HUES64 (cell line): ENCODE data around the gene NEUROG2.
A peak's percentile ranks its signal among the peaks of the same experiment; 100 is the strongest.
"Not testable (repeated sequence)": the region's sequence is repeated elsewhere in the genome, so short reads cannot be mapped to it uniquely, and the experiment has no call there.

Source experiments
- H3K27ac ChIP-seq: 2 replicates; pipeline ENCODE4 v1.7.0; 2013; ENCODE audit warnings: low read depth, low read length, inconsistent platforms
- H3K27me3 ChIP-seq: 2 replicates; pipeline ENCODE4 v1.6.1; 2013; ENCODE audit warnings: mild to moderate bottlenecking, low read length; ENCODE audit not compliant: insufficient read depth
- H3K36me3 ChIP-seq: 2 replicates; pipeline ENCODE4 v1.6.1; 2013; ENCODE audit warnings: mild to moderate bottlenecking, low read length; ENCODE audit not compliant: insufficient read depth
- H3K4me1 ChIP-seq: 2 replicates; pipeline ENCODE4 v1.6.1; 2013; ENCODE audit warnings: mild to moderate bottlenecking, low read length, moderate library complexity; ENCODE audit not compliant: insufficient read depth
- H3K4me3 ChIP-seq: 2 replicates; pipeline ENCODE4 v1.5.1; 2013; ENCODE audit warnings: mild to moderate bottlenecking, low read length, moderate library complexity
- H3K9ac ChIP-seq: 2 replicates; pipeline ENCODE4 v1.6.1; 2013; ENCODE audit warnings: mild to moderate bottlenecking, low read depth, low read length
- H3K9me3 ChIP-seq: 2 replicates; pipeline ENCODE4 v1.6.1; 2013; ENCODE audit warnings: low read depth, low read length; ENCODE audit not compliant: insufficient read depth
- WGBS: fragments of 150-250, 120-280 bp; methylation state at CpG from one replicate; pipeline ENCODE4 v1.1.7; 2013; ENCODE audit warnings: missing lambda C conversion rate; 5-methylcytosine and 5-hydroxymethylcytosine counted together

The NEUROG2 gene

GRCh38 chr4:112511093-112511802 is 4.7 kb downstream of the NEUROG2 start:
- WGBS: under 1% methylated on average over 39 of the region's 40 CpGs

DNA sequence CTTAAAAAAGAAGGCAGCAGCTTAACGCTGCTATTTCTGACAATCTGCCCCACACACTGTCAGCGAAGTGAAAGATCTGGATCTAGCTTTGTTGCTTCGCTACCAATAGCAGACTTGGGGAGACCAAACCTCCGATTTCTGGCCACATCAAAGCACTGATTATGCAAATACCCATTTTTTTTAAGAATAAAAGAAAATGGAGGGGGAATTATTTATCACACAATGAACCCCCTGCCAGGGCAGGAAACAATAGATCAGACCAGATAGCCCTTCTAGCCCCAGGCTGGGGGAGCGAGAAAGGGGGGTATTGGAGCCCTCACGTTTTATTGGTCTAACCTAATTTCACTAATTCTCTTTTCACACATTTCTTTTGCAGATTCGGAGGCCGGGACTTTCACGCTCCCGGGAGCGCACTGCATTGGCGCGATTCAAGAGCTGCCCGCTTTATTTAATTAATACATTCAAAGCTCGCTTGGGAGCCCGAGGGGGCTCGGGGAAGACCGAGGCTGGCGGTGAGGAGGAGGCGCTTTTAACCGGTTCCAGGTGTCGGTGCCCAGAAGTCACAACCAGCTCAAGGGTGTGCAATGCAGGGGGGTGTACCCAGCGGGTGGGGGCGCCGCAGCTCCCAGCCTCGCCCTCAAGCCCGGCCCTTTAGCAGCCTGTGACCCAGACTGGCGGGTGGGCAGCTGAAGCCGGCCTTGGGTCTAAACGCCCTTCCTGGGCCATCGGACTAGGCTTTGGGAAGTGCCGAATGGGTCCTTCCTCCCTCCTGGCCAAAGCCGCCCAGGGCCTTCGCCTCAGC is 5.5 kb downstream of the NEUROG2 start:
- H3K4me3 ChIP-seq: peak overlapping the region; percentile 9
- H3K36me3 ChIP-seq: no peaks in the 10 kb centered on the region
- no peak overlapping the region for H3K9ac ChIP-seq
- H3K9me3 ChIP-seq: no peaks in the 10 kb centered on the region
- WGBS: under 1% methylated on average over 34 of the region's 34 CpGs
- no peak overlapping the region for H3K27ac ChIP-seq
- H3K27me3 ChIP-seq: peaks cover 100% of the 10 kb centered on the region
- peaks cover 32% of the 10 kb centered on the region for H3K4me1 ChIP-seq

More at GRCh38 chr4:112511093-112511802, 4.7 kb downstream of the NEUROG2 start:
- no peaks in the 10 kb centered on the region for H3K9me3 ChIP-seq
- peak overlapping the region; percentile 9 for H3K4me3 ChIP-seq
- peaks cover 100% of the 10 kb centered on the region for H3K27me3 ChIP-seq
- no peak overlapping the region for H3K9ac ChIP-seq
- no peaks in the 10 kb centered on the region for H3K36me3 ChIP-seq
- H3K4me1 ChIP-seq: peaks cover 32% of the 10 kb centered on the region
- no peak overlapping the region for H3K27ac ChIP-seq

GRCh38 chr4:112509243-112510141 is 6.5 kb downstream of the NEUROG2 start:
- peaks cover 100% of the 10 kb centered on the region for H3K27me3 ChIP-seq
- H3K4me3 ChIP-seq: no peak overlapping the region; the same call in 1 of the 2 replicates
- H3K4me1 ChIP-seq: peaks cover 32% of the 10 kb centered on the region
- H3K9me3 ChIP-seq: no peaks in the 10 kb centered on the region
- H3K27ac ChIP-seq: no peak overlapping the region
- H3K9ac ChIP-seq: no peak overlapping the region
- WGBS: 3% methylated on average over 45 of the region's 46 CpGs
- no peaks in the 10 kb centered on the region for H3K36me3 ChIP-seq

DNA sequence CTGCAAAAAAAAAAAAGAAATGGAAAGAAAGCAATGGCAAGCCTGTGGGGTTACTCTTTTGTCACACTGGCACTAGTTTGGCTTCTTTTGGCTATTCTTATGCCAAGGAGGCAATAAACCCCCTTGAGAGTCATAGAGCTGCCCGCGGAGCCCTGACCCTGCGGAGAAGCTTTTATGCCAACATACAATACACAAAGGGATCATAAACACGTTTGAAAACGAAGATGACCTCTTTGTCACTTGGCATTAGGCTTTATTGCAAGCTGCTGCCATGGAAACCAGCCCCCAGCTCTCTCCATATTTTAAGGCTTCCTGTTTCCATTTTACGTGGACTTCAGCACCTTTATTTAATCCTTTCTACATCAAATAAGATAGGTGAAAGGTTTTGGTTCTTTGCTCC is 7.6 kb downstream of the NEUROG2 start:
- Histone ChIP-seq H3K27me3 (peaks cover 100% of the 10 kb centered on the region), H3K27ac (no peak overlapping the region), H3K9me3 (no peaks in the 10 kb centered on the region), H3K36me3 (no peaks in the 10 kb centered on the region), H3K4me1 (peaks cover 32% of the 10 kb centered on the region), H3K9ac (no peak overlapping the region), H3K4me3 (no peak overlapping the region)
- WGBS: 2% methylated on average over 5 of the region's 6 CpGs

GRCh38 chr4:112504807-112505206 is 11.2 kb downstream of the NEUROG2 start:
- H3K4me1 ChIP-seq: peaks cover 16% of the 10 kb centered on the region; the same call in 1 of the 2 replicates
- peaks cover 86% of the 10 kb centered on the region for H3K27me3 ChIP-seq
- no peaks in the 10 kb centered on the region for H3K36me3 ChIP-seq
- H3K9ac ChIP-seq: no peak overlapping the region
- 92% methylated on average over 4 of the region's 4 CpGs for WGBS
- no peak overlapping the region for H3K27ac ChIP-seq
- H3K4me3 ChIP-seq: no peak overlapping the region
- H3K9me3 ChIP-seq: no peaks in the 10 kb centered on the region

- Histone ChIP-seq H3K36me3 (no peaks in the 10 kb centered on the region), H3K4me1 (no peaks in the 10 kb centered on the region), H3K27ac (no peak overlapping the region), H3K27me3 (peaks cover 66% of the 10 kb centered on the region), H3K9me3 (no peaks in the 10 kb centered on the region), H3K9ac (no peak overlapping the region), H3K4me3 (no peak overlapping the region)
- 85% methylated on average over 5 of the region's 5 CpGs for WGBS
Measured at GRCh38 chr4:112502871-112503270, 13.1 kb downstream of the NEUROG2 start.

DNA sequence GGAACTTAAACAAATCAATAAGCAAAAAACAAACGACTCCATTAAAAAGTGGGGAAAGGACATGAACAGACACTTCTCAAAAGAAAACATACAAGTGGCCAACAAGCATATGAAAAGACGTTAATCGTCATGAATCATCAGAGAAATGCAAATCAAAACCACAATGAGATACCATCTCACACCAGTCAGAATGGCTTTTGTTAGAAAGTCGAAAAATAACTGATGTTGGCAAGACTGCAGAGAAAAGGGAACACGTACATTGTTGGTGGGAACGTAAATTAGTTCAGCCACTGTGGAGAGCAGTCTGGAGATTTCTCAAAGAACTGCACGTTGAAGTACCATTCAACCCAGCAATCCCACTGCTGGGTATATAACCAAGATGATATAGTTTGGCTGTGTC is 23.7 kb downstream of the NEUROG2 start:
- Histone ChIP-seq H3K4me1 (no peaks in the 10 kb centered on the region), H3K27ac (no peak overlapping the region), H3K36me3 (no peaks in the 10 kb centered on the region), H3K4me3 (no peak overlapping the region), H3K9me3 (peaks cover 17% of the 10 kb centered on the region), H3K27me3 (no peaks in the 10 kb centered on the region), H3K9ac (no peak overlapping the region)
- 92% methylated on average over 7 of the region's 7 CpGs for WGBS

DNA sequence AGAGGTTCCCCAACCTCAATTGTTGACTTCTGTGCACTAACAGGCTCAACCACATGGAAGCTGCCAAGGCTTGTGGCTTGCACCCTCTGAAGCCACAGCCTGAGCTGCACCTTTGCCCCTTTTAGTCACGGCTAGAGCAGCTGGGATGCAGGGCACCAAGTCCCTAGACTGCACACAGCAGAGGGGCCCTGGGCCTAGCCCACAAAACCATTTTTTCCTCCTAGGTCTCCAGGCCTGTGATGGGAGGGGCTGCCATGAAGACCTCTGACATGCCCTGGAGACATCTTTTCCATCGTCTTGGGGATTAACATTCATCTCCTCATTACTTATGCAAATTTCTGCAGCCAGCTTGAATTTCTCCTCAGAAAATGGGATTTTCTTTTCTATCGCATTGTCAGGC is 25.2 kb downstream of the NEUROG2 start:
- H3K27me3 ChIP-seq, H3K9ac ChIP-seq, H3K4me1 ChIP-seq, H3K36me3 ChIP-seq, H3K27ac ChIP-seq, H3K4me3 ChIP-seq: not testable (repeated sequence)
- WGBS: 88% methylated on average over 3 of the region's 3 CpGs
- H3K9me3 ChIP-seq: peaks cover 17% of the 10 kb centered on the region

- H3K27ac ChIP-seq: no peak overlapping the region
- peaks cover 28% of the 10 kb centered on the region for H3K9me3 ChIP-seq
- no peaks in the 10 kb centered on the region for H3K27me3 ChIP-seq
- no peaks in the 10 kb centered on the region for H3K36me3 ChIP-seq
- WGBS: 81% methylated on average over 5 of the region's 5 CpGs
- H3K4me1 ChIP-seq: no peaks in the 10 kb centered on the region
- H3K4me3 ChIP-seq: no peak overlapping the region
- H3K9ac ChIP-seq: no peak overlapping the region
Measured at GRCh38 chr4:112485930-112486329, 30.1 kb downstream of the NEUROG2 start.

GRCh38 chr4:112473985-112474384 is 42.0 kb downstream of the NEUROG2 start:
- H3K9me3 ChIP-seq: no peaks in the 10 kb centered on the region
- H3K36me3 ChIP-seq: no peaks in the 10 kb centered on the region
- H3K27ac ChIP-seq: no peak overlapping the region
- H3K27me3 ChIP-seq: no peaks in the 10 kb centered on the region
- H3K4me1 ChIP-seq: no peaks in the 10 kb centered on the region
- WGBS: no CpG with 5 or more reads among the region's 2 CpGs
- no peak overlapping the region for H3K9ac ChIP-seq
- H3K4me3 ChIP-seq: no peak overlapping the region

- Histone ChIP-seq H3K9me3 (no peaks in the 10 kb centered on the region), H3K4me3 (no peak overlapping the region), H3K27me3 (no peaks in the 10 kb centered on the region), H3K4me1 (no peaks in the 10 kb centered on the region), H3K36me3 (no peaks in the 10 kb centered on the region), H3K9ac (no peak overlapping the region), H3K27ac (no peak overlapping the region)
Measured at GRCh38 chr4:112472318-112472717, 43.7 kb downstream of the NEUROG2 start.
